Activated T-cell treated with anti-CD3 and anti-CD28 coated beads, Interleukin-2, amount 50 U/mL, for 48 hours (primary cell): ENCODE results near the gene BSCL2.
"Not testable (repeated sequence)": the region's sequence is repeated elsewhere in the genome, so short reads cannot be mapped to it uniquely, and the experiment has no call there.

ENCODE experiments used
- DNase-seq, 2 experiments: peaks; one replicate each; pipeline ENCODE4 v3.0.0-alpha.2; 2020

BSCL2 gene

DNA sequence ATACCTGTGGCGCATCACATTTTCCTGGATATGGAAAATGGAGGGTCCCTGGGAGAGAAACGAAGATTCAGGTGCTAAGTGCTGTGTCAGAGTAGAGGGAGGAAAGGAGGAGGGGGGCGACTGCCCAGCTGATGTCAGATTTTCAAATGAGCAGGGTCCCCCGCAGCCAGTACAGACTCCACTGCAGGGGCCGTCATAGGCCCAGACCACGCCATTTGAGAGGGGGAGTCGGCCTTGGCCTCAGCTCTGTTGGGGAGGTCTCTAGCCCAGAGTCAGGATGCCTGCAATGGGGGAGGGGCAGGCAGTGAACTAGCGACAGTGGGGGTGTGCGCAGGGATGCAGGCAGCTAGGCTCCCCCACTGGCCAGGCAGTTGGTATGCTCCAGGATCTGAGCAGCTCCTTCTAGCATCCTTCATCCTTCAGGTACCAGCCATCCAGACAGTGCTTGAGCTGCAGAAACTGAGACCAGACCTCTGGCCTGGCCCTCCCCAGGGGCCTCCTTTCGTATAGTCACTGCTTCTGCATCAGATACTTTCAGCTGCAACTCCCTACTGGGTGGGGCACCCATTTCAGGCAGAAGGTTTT, at the start of gene BSCL2, which contains the start of gene GNG3:
Gene BSCL2, minus strand, starts transcription at position 148 of the 585 bp plus-strand sequence. CDS start 229 bp downstream, outside the sequence.
Gene GNG3, plus strand, starts transcription at position 400 of the 585 bp plus-strand sequence. CDS start 620 bp downstream, outside the sequence.
- DNase-seq: no peak

- DNase-seq: no peak
Measured at GRCh38 chr11:62755086-62755615, 47.9 kb upstream of the BSCL2 start.

DNA sequence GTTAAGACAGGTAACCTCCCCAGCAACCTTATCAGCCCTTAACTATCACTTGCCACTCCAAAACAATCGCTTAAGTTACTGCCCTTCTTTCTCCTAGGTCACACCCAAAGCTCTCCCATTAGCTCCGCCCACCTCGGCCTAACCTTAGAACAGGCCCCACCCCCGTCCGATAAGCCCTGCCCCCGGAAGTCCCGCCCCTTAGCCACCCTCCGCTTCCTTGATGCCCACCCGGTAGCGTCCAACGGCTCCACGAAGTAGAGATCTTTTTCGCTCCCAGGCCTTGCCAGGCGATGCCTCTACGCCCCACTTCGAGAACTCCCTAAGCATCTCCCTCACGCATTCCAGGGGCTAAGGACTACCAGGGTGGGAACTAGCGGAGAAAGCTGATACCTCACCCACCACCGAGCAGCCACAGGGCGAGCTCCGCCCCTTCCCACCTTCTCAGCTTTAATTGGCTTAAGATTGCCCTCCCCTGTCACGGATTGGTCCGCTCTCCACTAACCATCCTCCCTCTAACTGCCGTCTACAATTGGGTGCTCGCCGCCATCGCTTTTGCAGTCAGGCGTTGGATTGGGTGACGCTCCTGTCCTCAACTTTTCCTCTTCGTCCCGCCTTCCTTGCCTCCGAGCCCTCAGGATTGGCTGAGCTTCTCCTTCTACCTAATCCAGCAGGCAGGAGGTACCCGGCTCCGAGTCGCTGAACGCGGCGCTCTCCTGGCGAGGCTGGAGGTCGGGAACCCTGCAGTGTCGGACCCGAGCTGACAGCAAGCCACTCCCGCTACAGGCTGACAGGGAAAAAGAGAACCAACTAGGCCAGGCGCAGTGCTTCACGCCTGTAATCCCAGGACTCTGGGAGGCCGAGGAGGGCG, 46.7 kb upstream of the BSCL2 start, which contains the start of gene ZBTB3:
Gene ZBTB3, minus strand, starts transcription at position 425 of the 868 bp plus-strand sequence. CDS start 496 bp downstream, outside the sequence.
- DNase-seq: peak; percentile 97 to 98

DNA sequence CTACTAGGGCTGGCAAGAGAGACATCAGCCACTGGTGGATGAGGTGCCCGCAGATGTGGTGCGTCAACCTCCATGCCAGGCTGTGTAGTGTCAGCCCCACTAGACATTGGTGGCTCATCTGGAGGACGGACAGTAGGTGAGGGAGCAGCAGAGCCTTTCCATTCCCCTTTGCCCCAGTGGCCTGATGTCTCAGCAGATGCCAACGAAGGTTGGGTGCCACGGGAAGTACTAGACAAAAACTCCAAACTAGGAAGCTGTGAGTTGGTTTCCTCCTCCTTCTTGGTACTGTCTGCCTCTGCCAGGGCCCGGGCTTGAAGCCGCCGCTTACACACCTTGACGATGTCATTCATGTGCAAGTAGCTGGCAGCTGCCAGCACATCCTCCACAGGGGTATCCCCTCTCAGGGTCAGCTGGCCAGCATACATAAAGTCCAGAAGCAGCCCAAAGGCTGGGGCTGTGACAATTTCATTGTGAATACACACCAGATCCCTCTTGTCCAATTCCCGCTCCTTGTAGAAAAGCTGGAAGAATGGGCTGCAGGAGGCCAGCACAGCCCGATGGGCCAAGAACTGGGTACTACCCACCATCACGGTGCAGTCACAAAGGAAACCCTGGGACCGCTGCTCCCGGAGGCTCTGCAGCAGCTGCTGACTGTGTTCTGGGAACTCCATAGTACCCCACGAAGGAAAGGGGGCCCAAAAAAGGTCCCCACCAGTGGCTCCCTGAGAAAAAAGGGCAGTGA, 45.9 kb upstream of the BSCL2 start:
- DNase-seq: no peak

DNA sequence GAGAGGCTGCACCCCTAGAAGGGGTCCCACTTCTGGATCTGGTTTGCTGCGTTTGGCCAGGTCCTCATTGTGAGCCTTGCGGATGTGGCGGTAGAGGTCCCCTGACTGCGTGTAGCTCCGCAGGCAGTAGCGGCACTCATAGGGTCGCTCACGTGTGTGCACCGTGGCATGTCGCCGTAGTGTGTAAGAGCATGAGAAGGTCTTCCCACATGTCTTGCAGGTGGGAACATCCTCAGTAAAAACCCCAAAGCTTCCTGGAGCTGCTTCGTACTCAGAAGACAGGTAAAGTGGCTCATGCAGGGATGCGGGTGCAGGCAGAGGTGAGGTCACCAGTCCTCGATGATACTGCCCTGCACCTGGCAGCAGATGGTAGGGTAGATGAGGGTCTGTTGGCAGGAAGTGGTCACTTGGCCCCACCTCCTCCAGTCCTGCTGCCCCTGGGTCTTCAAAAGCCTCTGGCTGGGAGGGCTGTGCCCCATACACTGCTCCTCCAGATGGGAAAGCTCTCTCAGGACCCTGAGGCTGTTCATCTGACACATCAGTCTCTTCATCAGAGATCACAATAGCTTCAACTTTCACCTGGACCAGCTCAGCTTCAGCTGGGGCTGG, 45.1 kb upstream of the BSCL2 start:
- DNase-seq: no peak

GRCh38 chr11:62749931-62750330, 42.7 kb upstream of the BSCL2 start:
- DNase-seq: not testable (repeated sequence)

DNA sequence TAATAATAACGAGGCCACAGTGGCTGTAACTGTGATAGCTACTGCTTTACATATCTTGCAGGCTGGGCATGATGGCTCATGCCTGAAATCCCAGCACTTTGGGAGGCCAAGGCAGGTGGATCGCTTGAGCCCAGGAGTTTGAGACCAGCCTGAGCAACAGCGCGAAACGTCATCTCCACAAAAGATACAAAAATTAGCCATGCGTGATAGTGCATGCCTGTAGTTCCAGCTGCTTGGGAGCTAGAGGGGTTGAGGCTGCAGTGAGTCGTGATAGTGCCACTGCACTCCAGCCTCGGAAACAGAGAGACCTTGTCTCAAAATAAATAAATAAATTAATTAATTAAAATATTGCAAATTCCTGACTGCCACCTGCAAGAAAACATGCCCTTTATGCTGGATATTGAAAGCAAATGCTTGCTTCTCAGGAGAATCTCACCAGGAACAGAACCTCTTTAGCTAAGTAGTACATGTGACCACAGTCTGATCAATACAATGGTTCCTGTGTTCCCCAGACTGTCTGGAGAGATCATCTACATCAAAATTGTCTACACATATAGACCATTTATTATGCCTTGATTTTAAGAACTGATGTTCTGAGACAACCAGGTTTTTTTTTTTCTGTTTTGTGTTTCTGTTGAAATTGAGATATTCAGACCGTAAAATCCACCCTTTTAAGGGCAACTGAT, 40.4 kb upstream of the BSCL2 start:
- no peak for DNase-seq

DNA sequence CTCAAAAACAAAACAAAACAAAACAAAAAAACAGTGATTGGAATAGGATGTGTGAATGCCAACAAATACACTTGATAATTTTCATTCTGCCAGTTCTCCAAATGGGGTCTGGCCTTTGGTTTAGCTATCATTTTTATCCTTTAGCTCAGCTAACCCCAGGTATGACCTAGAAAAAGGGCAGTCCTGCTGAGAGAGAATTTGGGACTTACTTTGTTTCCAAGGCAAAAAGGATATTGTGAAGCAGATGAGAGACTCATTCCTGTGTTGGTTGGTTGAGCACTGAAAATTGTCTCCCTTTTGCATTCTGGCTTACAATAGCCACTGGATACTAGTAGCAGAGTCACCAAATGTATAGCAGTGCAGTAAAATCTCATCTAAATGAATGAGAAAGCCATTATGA, 30.0 kb upstream of the BSCL2 start:
- no peak for DNase-seq

DNA sequence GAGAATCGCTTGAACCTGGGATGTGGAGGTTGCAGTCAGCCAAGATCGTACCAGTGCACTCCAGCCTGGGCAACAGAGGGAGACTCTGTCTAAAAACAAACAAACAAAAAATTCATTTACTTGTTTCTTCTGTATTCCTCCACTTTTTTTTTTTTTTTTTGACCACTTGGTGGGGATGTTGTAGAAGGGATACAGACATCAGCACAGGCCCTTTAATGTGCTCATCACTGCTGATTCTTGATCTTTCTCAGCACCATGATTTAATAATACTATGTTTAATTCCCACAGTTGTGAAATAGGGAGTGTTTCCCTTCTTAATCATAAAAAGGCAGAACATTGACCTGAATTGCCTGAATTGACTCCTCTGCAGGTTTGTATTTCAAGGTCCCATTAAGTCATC, 25.6 kb upstream of the BSCL2 start:
- DNase-seq: no peak

DNA sequence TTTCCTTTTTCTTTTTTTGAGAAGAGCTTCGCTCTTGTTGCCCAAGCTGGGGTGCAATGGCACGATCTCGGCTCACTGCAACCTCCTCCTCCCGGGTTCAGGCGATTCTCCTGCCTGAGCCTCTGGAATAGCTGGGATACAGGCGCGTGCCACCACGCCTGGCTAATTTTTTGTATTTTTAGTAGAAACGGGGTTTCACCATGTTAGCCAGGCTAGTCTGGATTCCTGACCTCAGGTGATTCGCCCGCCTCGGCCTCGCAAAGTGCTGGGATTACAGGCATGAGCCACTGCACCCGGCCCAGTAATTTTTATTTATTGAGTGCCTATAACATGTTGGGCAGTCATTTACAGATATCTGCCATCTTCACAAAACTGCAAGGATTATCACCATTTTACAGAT, 22.9 kb upstream of the BSCL2 start:
- not testable (repeated sequence) for DNase-seq

GRCh38 chr11:62728171-62728988, 21.2 kb upstream of the BSCL2 start, which contains the start of gene TTC9C:
Gene TTC9C, plus strand, starts transcription at chr11:62728486. Its CDS starts 363 bp downstream, at chr11:62728849.
- peak; percentile 86 to 88 for DNase-seq

DNA sequence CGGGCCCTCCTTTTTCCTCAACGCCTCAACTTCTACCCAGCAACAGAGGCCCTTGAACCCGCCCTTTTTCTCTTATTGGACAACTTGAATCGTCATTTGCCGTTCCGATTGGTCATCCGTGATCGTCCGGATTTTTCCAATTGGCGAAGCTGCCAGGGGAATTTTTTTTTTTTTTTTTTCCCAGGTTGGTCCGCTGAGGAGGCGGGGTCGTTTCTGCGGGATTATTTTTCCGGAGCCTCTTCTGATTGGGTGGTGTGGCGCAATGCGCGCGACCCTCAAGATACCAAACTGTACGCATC, 20.6 kb upstream of the BSCL2 start:
- peak; percentile 84 to 86 for DNase-seq

- peak; percentile 98 to 99 for DNase-seq
Measured at GRCh38 chr11:62727165-62727871, 20.1 kb upstream of the BSCL2 start, which contains the start of gene HNRNPUL2. Gene HNRNPUL2, minus strand, starts transcription at chr11:62727457. Its CDS starts 301 bp downstream, at chr11:62727156.

DNA sequence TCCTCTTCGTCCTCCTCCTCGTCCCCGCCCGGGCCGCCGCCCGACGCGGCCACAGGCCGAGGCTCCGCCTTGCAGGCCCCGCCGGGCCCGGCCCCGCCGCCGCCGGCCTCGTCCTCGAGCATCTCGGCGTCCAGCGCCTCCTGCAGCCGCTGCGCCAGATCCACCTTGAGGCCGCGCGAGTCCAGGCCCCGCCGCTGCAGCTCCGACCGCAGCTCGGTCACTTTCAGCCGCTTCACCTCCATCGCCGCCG, 19.6 kb upstream of the BSCL2 start:
- DNase-seq: no peak

DNA sequence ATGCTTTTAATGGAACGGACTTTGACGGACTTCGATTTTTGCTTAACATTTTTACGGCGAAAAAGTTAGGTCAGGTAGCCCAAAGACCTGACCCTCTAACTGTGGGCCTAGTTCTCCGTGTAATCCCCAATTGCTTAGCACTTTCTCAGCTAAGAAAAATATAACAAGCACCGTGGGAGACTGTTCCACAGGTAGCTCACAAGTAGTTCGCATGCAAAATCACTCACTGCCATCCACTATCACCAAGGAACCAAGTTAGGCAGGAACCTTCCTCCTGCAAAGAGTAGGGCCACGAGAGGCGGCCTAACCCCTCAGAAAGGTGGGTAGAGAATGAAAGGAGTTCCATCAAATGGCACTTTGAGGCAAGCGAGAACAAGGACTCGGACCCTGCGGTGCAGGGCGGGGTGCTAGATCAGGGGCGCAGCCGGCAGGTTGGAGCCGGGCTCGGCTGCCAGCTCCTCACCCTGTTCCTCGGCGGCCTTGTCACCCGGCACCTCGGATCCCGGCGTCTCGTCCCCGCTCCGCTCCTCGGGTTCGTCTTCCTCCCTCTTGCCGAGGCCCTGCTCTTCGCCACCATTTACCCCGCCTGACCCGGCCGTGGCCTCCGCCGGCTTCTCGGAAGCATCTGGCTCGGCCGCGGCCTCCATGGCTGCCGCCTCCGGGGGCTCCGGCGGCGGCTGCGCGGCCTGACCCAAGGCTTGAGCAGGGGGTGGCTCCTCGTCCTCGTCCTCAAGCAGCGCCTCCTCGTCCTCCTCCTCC, 19.1 kb upstream of the BSCL2 start:
- DNase-seq: no peak

- DNase-seq: no peak
Measured at GRCh38 chr11:62725646-62726045, 18.4 kb upstream of the BSCL2 start.

- DNase-seq: no peak
Measured at GRCh38 chr11:62724171-62724570, 16.9 kb upstream of the BSCL2 start.

DNA sequence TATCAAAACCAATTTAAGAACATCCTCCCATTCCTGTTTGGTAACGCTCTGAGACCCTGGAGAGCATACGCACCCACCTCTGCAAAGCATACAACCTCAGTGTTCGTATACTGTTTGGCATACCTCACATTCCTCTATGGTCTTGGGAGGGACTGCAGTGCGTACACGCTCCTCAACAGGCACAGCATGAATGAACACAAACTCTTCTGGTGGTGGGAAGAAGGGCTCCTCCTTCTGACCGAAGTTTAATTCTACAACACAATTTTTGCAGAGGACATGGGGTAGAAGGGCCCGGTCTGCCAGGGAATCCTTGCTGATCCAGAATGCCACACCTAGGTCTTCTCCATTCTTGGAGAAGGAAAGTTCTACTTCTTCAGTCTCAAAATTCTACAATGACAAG, 14.8 kb upstream of the BSCL2 start:
- no peak for DNase-seq

DNA sequence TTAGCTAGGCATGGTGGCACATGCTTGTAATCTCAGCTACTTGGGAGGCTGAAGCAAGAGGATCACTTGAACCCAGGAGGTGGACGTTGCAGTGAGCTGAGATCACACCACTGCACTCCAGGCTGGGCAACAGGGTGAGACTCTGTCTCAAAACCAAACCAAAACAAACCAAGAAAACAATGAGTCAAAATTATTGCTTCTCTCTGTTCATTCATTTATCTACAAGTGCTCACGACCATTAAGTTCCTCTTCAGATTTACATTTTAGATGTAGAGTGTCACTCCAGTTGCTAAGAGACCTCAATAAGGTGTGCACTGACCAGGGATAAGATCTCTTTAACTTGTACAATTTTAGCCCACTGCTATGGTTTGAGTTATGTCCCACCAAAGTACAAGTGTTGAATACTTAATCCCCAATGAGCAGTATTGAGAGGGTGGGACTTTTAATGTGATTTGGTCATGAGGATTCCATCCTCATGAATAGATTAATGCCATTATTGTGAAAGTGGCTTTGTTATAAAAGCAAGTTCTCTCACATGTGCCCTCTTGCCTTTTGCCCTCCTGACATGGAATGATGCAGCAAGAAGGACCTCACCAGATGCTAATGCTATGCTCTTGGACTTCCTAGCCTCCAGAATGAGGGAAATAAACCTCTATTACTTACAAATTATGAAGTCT, 12.2 kb upstream of the BSCL2 start:
- no peak for DNase-seq
